ENCODE measurements around the gene ZNF135. TPM values are rescaled to one million over a fixed set of nuclear protein-coding genes. Genes with fewer than 3 reads are reported as not detected.

The ZNF135 gene
- total and polyA plus RNA-seq, 2 donors from 2014 or later = 5.6 to 9.7 TPM

DNA sequence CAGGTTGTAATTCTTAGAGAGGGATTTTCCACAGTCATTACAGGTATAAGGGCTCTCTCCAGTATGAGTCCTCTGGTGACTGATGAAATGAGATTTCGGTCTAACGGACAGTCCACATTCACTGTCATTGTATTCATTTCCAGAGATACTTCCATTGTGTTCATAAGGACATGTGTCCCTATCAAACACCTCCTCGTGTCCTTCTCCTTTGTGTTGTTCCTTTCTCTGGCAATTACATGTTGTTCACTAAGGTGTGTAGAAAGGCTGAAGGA, 49.4 kb downstream of the ZNF135 start:
- Histone ChIP-seq H3K9me3 (ENCODE audit: control insufficient read depth in 2 of 3, insufficient read depth in 1 of 3, low read length in 3 of 3) (peaks cover 0 to 65% (median 24%) of the 10 kb centered on the region in 3 donors), H3K9ac (ENCODE audit: low read length in 3 of 3) (no peak overlapping the region), H3K27ac (ENCODE audit: low read depth in 2 of 2, low read length in 2 of 2) (no peak overlapping the region), H3K4me1 (ENCODE audit: control insufficient read depth in 2 of 3, insufficient read depth in 2 of 3, low read depth in 1 of 3, low read length in 3 of 3) (no peaks in the 10 kb centered on the region), H3K27me3 (ENCODE audit: control insufficient read depth, insufficient read depth, low read length) (no peaks in the 10 kb centered on the region), H3K4me3 (ENCODE audit: low read length in 3 of 3) (no peak overlapping the region), H3K36me3 (ENCODE audit: control insufficient read depth in 2 of 3, insufficient read depth in 3 of 3, low read length in 3 of 3) (no peaks in the 10 kb centered on the region)
- FAIRE-seq = no peak
- intact Hi-C loops (cut with DNase I) = no loop called here
- TF ChIP-seq, protein P1, sequence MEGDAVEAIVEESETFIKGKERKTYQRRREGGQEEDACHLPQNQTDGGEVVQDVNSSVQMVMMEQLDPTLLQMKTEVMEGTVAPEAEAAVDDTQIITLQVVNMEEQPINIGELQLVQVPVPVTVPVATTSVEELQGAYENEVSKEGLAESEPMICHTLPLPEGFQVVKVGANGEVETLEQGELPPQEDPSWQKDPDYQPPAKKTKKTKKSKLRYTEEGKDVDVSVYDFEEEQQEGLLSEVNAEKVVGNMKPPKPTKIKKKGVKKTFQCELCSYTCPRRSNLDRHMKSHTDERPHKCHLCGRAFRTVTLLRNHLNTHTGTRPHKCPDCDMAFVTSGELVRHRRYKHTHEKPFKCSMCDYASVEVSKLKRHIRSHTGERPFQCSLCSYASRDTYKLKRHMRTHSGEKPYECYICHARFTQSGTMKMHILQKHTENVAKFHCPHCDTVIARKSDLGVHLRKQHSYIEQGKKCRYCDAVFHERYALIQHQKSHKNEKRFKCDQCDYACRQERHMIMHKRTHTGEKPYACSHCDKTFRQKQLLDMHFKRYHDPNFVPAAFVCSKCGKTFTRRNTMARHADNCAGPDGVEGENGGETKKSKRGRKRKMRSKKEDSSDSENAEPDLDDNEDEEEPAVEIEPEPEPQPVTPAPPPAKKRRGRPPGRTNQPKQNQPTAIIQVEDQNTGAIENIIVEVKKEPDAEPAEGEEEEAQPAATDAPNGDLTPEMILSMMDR (IDR thresholded peaks at IDR 0.05; ENCODE audit: borderline replicate concordance, extremely low read depth, insufficient read depth) = no peak
- DNase-seq = no peak

DNA sequence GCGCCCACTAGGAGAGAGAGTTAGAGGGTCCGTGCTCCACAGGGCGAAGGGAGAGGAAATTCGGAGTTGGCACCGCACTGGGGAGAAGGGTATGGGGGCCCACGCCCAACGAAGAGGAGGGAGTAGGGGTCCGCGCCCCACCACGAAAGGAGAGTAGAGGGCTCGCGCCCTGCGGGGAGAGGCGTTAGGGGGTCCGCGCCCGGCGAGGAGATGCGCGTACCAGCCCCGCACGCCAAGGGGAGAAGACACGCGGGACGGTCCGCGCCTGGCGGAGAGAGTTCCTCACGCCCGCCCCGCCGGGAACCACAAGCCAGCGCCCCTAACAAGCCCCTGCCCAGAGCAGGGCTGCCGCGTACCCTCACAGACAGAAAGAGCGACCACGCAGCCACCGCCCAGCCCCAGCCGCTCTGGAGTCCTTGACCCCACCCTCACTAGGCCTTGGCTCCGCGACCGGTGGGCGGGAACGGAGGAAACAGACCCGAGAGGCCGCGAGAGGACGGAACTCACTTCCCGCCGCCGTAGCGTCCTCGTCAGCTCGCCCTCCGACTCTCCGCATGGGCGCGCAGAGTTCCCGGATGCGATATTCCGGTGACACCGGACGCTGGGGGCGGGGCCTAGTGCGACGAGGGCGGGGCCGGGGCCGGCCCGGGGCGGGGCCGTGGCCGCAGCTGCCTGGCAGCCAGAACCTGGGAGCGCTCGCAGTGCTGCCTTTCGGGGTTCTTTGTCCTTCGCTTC, 58.9 kb downstream of the ZNF135 start:
- Histone ChIP-seq H3K27ac (ENCODE audit: low read depth in 2 of 2, low read length in 2 of 2) (no peak overlapping the region), H3K9ac (ENCODE audit: low read length in 3 of 3) (no peak overlapping the region), H3K4me1 (ENCODE audit: control insufficient read depth in 2 of 3, insufficient read depth in 2 of 3, low read depth in 1 of 3, low read length in 3 of 3) (no peaks in the 10 kb centered on the region), H3K4me3 (ENCODE audit: low read length in 3 of 3) (no peak overlapping the region), H3K27me3 (ENCODE audit: control insufficient read depth, insufficient read depth, low read length) (no peaks in the 10 kb centered on the region), H3K36me3 (ENCODE audit: control insufficient read depth in 2 of 3, insufficient read depth in 3 of 3, low read length in 3 of 3) (no peaks in the 10 kb centered on the region), H3K9me3 (ENCODE audit: control insufficient read depth in 2 of 3, insufficient read depth in 1 of 3, low read length in 3 of 3) (peaks cover 0 to 66% (median 11%) of the 10 kb centered on the region in 3 donors)
- intact Hi-C loops (cut with DNase I) = no loop called here
- TF ChIP-seq, protein P1 (IDR thresholded peaks at IDR 0.05; ENCODE audit: borderline replicate concordance, extremely low read depth, insufficient read depth) = no peak
- DNase-seq (peak; percentile 70 to 87 (median 81)), FAIRE-seq (no peak)

DNA sequence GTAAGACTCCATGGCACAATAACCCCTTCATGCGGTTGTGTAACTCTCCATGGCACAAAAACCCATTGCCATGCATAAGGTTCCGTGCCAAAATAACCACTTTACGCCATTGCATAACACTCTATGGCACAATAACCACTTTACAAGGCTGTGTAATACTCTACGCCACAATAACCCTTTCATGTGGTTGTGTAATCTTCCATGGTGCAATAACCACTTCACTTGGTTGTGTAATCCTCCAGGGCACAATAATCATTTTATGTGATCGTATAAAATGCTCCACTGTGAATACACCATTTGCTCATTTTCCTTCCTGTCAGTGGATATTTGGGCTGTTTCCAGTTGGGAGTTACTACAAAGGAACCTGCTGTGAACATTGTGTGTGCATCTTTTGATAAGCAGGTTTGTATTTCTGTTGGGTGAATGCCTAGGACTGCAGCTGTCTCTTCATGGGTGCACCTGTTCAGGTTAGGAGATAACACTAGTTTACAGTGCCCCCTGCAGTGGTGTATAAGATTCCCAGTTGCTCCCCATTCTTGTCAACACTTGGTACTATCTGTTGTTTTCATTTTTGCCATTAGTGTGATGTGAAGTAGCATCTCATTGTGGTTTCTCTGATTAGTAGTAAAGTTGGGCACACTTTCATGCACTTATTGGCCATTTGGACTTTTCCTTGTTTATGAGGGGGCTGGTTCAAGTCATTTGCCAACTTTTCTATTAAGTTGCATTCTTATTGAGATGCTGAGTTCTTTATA, 60.1 kb downstream of the ZNF135 start:
- Histone ChIP-seq H3K4me1 (ENCODE audit: control insufficient read depth in 2 of 3, insufficient read depth in 2 of 3, low read depth in 1 of 3, low read length in 3 of 3) (no peaks in the 10 kb centered on the region), H3K36me3 (ENCODE audit: control insufficient read depth in 2 of 3, insufficient read depth in 3 of 3, low read length in 3 of 3) (no peaks in the 10 kb centered on the region), H3K27me3 (ENCODE audit: control insufficient read depth, insufficient read depth, low read length) (no peaks in the 10 kb centered on the region), H3K4me3 (ENCODE audit: low read length in 3 of 3) (peak overlapping the region in 2 of 3 donors; percentile 13 to 26), H3K27ac (ENCODE audit: low read depth in 2 of 2, low read length in 2 of 2) (no peak overlapping the region), H3K9me3 (ENCODE audit: control insufficient read depth in 2 of 3, insufficient read depth in 1 of 3, low read length in 3 of 3) (peaks cover 0 to 72% (median 17%) of the 10 kb centered on the region in 3 donors), H3K9ac (ENCODE audit: low read length in 3 of 3) (no peak overlapping the region)
- TF ChIP-seq, protein P1 (IDR thresholded peaks at IDR 0.05; ENCODE audit: borderline replicate concordance, extremely low read depth, insufficient read depth) = no peak
- DNase-seq = no peak
- intact Hi-C loops (cut with DNase I) = no loop called here
- FAIRE-seq = no peak

Other genes starting within 250 kb of the ZNF135 start
- 13.8 TPM for gene ZNF552, start 244.4 kb upstream of the ZNF135 start, total RNA-seq
- gene ZNF552, start 244.4 kb upstream of the ZNF135 start, polyA plus RNA-seq (ENCODE audit: insufficient read depth, low read depth, low replicate concordance) = 10.7 TPM
- 23.6 TPM for gene ZNF587B, start 229.0 kb upstream of the ZNF135 start, total RNA-seq
- 5.1 TPM for gene ZNF587B, start 229.0 kb upstream of the ZNF135 start, polyA plus RNA-seq (ENCODE audit: insufficient read depth, low read depth, low replicate concordance)
- gene ZNF587, start 209.4 kb upstream of the ZNF135 start, total RNA-seq = 37.3 TPM
- 3.7 TPM for gene ZNF587, start 209.4 kb upstream of the ZNF135 start, polyA plus RNA-seq (ENCODE audit: insufficient read depth, low read depth, low replicate concordance)
- gene ZNF814, start 170.2 kb upstream of the ZNF135 start, total RNA-seq = 27.7 TPM
- 26.7 TPM for gene ZNF814, start 170.2 kb upstream of the ZNF135 start, polyA plus RNA-seq (ENCODE audit: insufficient read depth, low read depth, low replicate concordance)
- gene ZNF417, start 142.7 kb upstream of the ZNF135 start, total RNA-seq = 24.5 TPM
- 3.0 TPM for gene ZNF417, start 142.7 kb upstream of the ZNF135 start, polyA plus RNA-seq (ENCODE audit: insufficient read depth, low read depth, low replicate concordance)
- gene ZNF418, start 123.9 kb upstream of the ZNF135 start, total RNA-seq = 17.6 TPM
- 8.2 TPM for gene ZNF418, start 123.9 kb upstream of the ZNF135 start, polyA plus RNA-seq (ENCODE audit: insufficient read depth, low read depth, low replicate concordance)
- gene ZNF256, start 111.6 kb upstream of the ZNF135 start, total RNA-seq = 9.3 TPM
- 3.7 TPM for gene ZNF256, start 111.6 kb upstream of the ZNF135 start, polyA plus RNA-seq (ENCODE audit: insufficient read depth, low read depth, low replicate concordance)
- gene C19orf18, start 84.7 kb upstream of the ZNF135 start, total RNA-seq = 0.85 TPM
- gene C19orf18, start 84.7 kb upstream of the ZNF135 start, polyA plus RNA-seq (ENCODE audit: insufficient read depth, low read depth, low replicate concordance) = 1.7 TPM
- 23.0 TPM for gene ZNF606, start 56.5 kb upstream of the ZNF135 start, total RNA-seq
- gene ZNF606, start 56.5 kb upstream of the ZNF135 start, polyA plus RNA-seq (ENCODE audit: insufficient read depth, low read depth, low replicate concordance) = 7.2 TPM
- gene ZSCAN1, start 25.3 kb upstream of the ZNF135 start, total RNA-seq = 0.98 TPM
- 2.8 TPM for gene ZSCAN1, start 25.3 kb upstream of the ZNF135 start, polyA plus RNA-seq (ENCODE audit: insufficient read depth, low read depth, low replicate concordance)
- gene ZSCAN18, start 38.9 kb downstream of the ZNF135 start, total RNA-seq = 103 TPM
- gene ZSCAN18, start 38.9 kb downstream of the ZNF135 start, polyA plus RNA-seq (ENCODE audit: insufficient read depth, low read depth, low replicate concordance) = 73.2 TPM
- gene ZNF329, start 91.5 kb downstream of the ZNF135 start, total RNA-seq = 12.5 TPM
- gene ZNF329, start 91.5 kb downstream of the ZNF135 start, polyA plus RNA-seq (ENCODE audit: insufficient read depth, low read depth, low replicate concordance) = 8.4 TPM
- 42.4 TPM for gene ZNF274, start 123.8 kb downstream of the ZNF135 start, total RNA-seq
- 10.9 TPM for gene ZNF274, start 123.8 kb downstream of the ZNF135 start, polyA plus RNA-seq (ENCODE audit: insufficient read depth, low read depth, low replicate concordance)
- gene ZNF544, start 169.6 kb downstream of the ZNF135 start, total RNA-seq = 39.3 TPM
- 19.4 TPM for gene ZNF544, start 169.6 kb downstream of the ZNF135 start, polyA plus RNA-seq (ENCODE audit: insufficient read depth, low read depth, low replicate concordance)
- gene ZNF8, start 219.7 kb downstream of the ZNF135 start, total RNA-seq = 9.0 TPM
- gene ZNF8, start 219.7 kb downstream of the ZNF135 start, polyA plus RNA-seq (ENCODE audit: insufficient read depth, low read depth, low replicate concordance) = 1.3 TPM
- 35.4 TPM for gene ERVK3-1, start 246.1 kb downstream of the ZNF135 start, total RNA-seq
- 41.6 TPM for gene ERVK3-1, start 246.1 kb downstream of the ZNF135 start, polyA plus RNA-seq (ENCODE audit: insufficient read depth, low read depth, low replicate concordance)

Data from kidney (tissue), 14 donors.